HG03066 (cell line): ENCODE measurements around the gene VPS16.
A peak's percentile ranks its signal among the peaks of the same experiment; 100 is the strongest.

Experiments used
- ATAC-seq: cut with Tn5 transposase; IDR thresholded peaks from one replicate; pipeline ENCODE4 v1.9.1; 2021; ENCODE audit warnings: low read depth; ENCODE audit not compliant: unreplicated experiment

Gene VPS16

DNA sequence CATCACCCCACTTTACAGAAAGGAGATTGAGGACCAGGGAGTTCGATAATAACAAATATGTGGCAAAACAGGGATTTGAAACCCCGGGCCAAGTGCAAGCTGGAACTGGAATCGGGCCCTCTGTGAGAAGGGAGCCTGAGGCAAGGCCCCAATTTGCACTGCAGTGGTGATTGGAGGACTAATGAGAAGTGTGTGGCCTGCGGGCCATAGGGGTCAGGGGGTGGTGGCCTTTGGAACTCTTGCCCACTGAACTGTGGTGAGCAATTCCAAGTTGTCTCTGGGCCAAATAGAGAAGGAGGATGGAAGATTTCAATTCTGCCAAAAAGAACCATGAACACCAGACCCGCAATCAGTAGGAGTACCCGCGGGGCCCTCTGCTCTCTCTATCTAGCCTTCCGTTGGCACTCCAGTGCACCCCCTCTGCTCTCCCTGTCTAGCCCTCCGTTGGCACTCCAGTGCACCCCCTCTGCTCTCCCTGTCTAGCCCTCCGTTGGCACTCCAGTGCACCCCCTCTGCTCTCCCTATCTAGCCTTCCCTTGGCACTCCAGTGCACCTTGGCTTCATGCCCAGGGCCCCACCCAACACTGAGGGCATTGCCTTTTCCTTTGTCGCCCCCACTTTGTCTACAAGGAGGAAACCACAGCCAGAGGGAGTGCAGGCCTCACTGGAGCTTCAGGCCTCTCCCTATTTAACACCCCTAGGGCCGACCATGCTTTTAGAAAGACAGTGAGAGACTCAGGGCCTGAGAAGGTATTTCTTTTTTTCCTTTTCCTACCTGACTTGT lies 26.7 kb downstream of the VPS16 start:
- no peak for ATAC-seq

DNA sequence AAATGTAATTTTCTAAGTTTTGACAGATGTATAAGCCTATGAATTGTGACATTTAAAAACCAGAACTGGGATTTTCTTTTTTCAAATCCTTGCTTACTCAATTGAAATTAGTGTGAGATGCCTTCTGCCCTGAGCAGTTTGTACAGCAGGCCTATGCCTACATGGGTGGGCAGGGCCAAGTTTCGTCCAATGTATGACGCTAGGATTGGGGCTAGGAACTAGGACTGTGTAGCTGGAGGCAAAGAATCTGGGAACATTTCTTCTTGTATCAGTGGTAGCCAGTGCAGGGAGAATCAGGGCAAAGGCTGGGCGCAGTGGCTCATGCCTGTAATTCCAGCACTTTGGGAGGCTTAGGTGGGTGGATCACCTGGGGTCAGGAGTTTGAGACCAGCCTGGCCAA lies 28.8 kb downstream of the VPS16 start:
- no peak for ATAC-seq

DNA sequence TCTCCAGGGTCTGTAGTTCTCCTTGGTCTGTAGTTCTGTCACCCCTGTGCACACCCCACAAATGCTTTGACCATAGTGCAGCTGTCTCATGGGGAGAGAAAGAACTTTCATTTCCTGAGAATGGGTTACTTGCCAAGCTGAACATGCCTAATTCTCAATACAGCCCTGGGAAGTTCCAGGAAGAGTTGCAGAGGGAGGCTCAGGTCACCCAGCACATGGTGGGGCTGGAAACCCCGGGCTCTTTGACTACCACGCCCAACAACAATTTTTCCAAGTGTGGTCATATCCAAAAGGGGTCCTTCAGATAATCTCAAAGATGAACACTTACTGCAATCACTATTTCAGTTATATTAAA lies 30.5 kb downstream of the VPS16 start:
- no peak for ATAC-seq

DNA sequence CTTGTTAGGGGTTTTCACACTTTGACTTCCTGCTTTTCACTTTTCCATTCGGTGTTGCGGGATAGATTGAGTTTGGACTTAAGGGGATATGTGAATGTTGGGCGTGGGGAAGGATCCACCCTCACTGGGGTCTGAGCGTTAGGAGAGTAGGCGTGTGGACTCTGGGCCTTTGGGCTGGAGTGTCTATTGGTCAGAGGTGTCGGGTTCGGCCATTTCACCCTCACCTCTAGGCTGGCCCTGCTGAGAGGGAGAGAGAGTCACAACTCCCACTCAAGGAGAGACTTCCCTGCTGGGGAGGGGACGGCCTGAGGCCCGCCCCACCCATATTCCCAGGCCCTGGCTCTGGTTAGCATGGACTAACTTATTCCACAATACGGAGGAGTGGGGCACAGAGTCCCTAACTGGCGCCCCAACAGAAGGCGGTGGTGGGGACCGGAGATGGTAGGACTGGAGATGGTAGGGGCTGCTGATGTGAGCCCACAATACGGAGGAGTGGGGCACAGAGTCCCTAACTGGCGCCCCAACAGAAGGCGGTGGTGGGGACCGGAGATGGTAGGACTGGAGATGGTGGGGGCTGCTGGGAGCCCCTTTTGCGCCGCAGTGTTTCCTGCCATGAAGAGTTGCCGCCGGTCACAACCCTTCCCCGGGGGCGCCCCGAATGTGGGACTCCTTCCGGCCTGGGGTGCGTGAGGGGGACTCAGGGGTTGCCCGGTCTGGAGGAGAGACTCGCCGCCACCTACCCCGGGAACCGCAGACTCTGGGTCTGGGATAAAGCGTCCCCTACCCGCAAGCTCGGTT lies 31.3 kb downstream of the VPS16 start:
- ATAC-seq: no peak

DNA sequence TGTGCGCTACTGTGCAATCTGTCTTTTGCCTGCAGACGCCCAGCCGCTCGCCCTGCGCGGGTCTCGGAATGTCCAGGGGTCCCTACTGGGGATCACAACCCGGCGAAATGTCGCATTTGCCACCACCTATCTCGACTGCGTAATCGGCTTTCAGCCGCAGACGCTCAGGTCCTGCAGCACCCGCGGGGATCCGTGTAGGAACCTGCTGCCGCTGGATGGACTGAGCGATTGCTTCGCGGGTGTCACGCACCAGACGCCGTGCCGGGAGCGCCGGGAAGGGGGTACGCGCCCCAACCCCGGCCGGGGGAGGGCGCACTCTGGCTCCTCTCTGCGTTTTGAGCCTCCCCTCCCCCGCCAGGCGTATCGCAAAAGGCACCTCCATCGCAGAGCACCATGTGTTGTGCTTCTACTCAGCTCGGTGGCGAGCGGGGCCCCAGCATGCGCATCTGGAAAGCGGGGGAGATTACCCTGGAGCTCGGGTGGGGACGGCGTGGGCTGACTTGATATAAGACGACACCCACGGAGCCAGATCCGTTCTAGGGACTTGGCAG lies 32.0 kb downstream of the VPS16 start:
- peak; percentile 20 for ATAC-seq

DNA sequence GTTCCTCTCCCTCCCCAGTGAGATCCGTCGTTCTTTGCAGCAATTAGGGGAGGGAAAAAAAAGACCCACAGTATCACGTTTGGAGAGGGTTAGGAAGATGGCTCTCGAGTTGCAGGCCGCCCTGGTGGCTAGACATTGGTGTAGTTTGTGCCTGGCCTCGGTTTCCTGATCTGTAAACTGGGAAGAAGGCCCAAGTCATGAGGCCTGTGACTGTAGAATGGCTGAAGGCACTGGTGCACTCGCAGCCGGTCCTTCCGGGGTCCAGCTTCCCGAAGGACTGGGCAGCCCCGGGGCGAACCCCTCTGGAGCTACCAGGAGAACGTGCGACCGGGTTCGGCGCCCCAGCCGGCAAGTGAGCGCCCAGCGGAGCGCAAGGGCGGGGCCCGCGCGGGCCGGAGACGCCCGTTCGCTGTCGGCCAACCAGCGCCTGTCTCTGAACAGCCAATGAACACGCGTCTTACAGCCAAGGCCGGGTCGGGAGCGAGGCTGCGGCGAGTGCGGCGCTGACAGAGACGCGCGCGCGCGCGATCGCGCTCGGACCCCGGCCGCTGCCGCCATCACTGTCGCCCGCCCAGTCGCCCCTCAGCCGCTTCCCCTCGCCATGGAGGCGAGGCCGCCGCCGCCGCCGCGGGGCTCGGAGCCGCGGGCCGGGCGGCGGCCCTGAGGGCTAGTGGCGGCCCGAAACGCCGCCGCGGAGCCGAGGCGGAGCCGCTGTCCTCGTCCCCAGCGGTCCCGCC lies 32.6 kb downstream of the VPS16 start, which contains the start of gene PTPRA:
Gene PTPRA, plus strand, starts transcription at position 472 of the 737 bp plus-strand sequence. CDS start 90,797 bp downstream, outside the sequence.
- peak; percentile 91 for ATAC-seq

DNA sequence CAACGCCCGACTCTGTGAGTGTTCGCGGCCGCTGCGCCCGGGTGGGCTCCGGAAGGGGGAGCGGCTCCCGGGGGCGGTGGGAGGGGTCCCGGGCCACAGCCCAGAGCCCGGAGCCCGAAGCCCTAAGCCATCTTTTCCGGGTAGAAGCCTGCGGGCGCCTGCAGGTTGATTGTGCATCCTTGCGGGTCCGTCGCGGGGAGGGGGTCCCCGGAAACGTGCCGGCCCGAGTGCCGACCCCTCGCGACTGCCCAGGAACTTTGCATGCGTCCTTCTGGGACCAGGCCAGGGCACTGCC lies 33.1 kb downstream of the VPS16 start:
- peak; percentile 30 for ATAC-seq

DNA sequence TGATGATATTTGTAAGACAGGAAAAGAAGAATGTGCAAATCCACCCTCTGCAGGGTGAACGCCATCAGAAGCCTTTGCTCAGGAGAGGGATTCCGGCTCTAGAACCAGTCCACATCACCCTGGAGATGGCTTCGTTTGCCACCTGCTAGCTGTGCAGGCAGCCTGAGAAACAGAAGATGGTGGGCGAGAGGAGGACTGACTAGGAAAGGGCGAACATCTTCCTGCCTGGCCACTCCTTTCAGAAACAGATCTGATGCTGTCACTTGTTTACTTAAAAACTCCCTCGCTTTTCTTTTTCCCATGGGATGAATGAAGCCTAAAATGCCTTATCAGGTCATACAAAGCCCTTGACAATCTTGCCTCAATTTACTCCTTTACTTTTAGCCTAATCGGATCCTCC lies 33.9 kb downstream of the VPS16 start:
- no peak for ATAC-seq

DNA sequence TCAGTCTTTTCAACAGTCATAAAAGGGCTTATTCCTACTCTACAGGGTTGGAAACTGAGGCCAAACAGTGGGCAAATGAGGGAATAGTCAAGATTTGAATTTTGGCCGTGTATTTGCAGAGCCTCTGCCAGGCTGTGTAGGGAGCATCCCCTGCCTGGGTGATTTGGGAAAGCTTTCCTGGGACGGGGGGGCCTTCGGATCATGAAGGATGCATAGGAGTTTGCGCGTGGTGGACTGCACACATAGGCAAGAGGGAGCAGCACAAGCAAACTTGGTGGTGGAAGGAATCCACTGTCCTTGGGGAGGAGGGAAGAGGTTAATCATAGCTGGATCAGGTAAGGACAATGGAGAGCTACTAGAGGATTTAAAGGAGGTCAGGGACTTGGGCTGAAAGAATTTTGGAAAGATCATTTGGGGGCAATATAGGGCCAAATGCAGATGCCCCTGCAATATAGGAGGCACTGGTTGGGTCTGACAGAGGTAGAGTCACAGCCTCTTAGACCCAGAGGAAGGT lies 35.2 kb downstream of the VPS16 start:
- ATAC-seq: no peak

DNA sequence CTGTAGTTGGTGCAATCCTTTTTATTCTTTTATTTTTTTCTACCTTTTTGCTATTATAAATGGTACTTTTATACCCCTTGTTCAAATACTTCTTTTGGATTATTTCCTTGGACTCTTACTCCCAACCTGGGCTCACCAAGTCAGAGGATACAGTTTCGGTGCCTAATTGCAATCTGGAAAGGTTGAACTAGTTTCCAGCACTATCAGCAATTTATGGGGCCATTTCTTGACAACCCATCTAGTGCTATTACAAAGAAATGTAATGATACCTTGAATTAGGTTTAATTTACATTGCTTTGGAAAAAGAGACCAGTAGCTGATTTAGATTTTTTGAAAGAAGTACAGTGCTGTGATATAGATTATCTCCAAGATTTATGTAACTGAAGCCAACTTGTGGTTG lies 38.0 kb downstream of the VPS16 start:
- ATAC-seq: no peak

DNA sequence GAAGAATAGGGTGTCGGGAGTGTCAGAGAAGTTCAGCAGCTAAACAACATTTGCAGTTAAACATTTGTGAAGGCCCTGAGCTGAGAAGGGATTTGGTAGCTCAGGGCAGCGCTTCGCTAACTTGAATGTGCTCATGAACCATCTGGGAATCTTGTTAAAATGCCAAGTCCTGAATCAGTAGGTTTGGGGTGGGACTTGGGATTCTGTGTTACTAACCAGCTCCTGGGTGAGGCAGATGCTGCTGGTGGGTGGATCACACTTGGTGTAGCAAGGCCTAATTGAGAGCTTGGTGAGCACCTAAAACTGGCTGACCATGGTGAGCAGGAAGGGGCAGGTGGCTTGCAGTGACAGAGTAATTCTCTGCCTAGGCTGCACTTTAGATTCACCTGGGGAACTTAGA lies 38.6 kb downstream of the VPS16 start:
- ATAC-seq: no peak

DNA sequence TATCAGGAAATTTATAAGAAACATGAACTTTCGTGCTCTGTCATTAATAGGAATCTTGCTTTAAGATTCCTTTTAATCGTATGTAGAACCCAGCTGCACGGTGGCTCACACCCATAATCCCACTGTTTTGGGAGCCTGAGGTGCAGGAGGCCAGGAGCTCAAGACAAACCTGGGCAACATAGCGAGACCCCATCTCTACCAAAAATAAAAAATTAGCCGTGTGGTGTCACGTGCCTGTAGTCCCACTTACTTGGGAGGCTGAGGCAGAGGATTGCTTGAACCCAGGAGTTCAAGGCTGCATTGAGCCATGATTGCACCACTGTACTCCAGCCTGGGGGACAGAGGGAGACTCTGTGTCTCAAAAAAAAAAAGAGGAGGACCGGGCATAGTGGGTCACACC lies 40.1 kb downstream of the VPS16 start:
- ATAC-seq: no peak

DNA sequence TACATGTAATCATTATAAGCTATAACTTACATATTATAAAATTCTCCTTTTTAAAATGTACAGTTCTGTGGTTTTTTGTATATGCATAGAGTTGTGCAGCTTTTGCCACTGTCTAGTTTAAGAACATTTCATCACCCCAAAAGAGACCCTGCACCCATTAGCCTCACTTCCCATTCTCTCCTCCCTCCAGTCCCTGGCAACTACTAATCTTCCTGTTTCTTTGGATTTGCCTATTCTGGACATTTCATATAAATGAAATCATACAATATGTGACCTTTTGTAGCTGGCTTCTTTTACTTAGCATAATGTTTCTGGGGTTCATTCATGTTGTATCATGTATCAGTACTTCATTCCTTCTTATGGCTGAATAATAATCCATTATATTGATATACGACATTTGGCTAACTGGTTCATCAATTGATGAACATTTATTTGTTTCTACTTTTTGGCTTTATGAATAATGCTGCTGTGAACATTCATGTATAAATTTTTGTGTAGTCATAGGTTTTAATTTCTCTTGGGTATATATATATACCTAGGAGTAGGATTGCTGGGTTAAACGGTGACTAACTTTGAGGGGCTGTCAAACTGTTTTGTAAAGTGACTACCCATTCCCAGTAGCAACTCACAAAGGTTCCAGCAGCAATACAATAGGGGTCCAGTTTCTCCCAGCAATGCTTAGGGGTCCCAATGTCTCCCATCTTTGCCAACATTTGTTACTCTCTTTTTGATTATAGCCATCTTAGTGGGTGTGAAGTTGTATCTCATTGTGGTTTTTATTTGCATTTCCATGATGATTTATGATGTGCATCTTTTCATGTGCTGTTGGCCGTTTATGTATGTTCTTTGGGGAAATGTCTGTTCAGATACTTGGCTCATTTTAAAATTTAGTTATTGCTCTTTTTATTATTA lies 43.4 kb downstream of the VPS16 start:
- ATAC-seq: no peak

DNA sequence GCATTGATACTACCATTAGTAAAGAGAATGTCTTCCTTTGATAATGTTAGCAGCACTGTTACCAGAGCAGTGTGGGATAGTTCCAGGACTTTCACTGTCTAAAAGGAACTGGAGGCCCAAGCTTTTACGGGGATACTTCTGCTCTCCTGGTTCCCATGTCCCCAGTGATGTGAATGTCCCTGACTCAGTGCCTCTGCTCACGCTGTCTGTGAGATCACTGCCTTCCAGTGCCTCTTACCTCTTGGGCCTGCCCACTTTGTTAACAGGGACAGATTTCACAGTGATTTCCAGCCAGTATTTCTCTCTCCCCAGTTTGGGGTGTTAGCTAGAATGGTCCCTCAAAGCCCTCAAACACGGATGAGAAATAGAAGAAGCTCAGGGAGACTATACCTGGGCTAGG lies 47.2 kb downstream of the VPS16 start:
- ATAC-seq: no peak

DNA sequence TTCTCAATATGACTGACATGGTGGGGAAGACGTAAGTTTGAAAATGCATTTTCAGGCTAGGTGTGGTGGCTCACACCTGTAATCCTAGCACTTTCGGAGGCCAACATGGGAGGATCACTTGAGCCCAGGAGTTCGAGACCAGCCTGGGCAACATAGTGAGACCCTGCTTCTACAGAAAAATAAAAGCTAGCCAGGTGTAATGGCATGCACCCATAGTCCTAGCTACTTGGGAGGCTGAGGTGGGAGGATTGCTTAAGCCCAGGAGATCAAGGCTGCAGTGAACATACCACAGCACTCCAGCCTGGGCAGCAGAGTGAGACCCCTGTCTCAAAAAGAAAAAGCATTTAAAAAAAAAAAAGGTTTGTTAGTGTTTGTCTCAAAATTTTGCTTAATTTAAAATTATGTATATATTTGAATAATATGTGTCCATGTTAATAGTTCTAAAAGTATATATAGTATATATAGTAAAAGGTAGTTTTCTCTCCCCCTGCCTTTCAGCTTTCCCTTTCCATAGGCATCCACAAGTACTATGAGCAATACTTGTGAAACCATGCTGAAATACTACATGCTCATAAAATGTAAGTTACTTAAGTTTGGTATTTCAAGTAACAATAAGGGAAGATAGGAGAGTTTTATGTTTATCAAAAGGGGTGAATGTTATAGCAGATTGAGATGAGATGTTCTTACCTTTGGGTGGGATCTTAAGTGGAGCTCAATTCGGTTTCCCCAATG lies 47.8 kb downstream of the VPS16 start:
- no peak for ATAC-seq

DNA sequence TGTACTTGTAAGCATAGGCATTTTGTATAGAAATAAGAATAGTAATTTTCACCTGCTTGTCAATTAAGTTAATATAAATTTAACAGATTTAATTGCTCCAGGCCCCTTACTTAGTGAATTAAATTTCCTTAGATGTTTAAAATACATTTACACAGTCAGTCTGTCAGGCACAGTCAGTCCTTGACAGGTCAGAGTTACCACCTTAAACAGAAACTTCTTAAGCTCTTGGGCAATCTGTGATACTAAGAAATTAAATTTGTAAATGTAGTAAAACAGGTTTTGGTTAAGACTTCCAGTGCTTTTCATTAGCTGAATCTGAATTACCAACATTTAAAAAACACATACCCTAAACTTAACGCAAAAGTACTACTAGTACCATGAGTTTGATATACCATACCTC lies 48.7 kb downstream of the VPS16 start:
- no peak for ATAC-seq

DNA sequence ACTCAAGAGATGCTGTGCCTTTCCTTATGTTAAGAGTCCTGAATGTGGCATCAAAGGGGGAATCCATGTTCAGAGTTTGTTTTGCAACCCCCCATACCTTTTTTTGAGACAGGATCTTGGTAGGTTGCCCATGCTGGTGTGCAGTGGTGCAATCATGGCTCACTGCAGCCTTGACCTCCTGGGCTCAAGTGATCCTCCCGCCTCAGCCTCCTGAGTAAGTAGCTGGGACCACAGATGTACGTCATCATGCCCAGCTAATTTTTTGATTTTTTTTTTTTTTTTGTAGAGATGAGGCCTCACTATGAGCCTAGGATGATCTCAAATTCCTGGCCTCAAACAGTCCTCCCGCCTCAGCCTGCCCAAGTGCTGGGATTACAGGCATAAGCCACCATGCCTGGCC lies 49.3 kb downstream of the VPS16 start:
- no peak for ATAC-seq

DNA sequence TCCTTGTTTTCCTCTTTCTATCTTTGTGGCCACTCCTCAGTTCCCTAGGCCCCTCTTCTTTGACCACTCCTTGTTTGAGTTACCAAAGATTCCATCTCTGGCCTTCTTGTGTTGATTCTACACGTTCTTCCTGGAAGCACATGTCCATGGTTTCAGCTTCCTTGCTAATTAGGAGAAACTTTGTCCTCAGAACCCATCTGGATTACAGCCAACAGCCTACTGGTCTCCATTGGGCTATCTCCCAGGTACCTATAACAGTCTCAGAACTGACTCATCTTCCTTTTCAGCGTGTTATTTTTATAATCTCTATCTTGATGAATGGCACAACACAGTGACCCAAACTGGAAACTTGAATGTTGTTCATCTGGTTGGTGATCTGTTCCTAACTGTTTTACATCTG lies 50.2 kb downstream of the VPS16 start:
- ATAC-seq: no peak

DNA sequence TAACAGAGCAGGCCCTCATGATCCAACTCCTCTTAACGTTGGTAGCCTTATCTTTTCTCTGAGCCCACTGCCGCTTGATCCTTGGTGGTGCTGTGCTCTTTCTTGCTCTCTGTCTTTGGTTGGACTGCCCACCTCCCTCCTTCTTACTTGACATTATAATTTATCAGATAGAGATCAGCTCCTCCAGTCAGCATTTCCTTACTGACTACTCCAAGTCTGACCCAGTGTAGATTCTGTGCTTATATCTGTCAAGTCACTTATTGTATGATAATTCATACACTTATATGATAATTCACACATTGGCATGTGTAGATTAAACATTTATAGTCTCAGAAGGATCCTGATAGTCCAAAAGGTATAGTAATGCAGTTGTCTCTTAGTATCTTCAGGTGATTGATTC lies 50.8 kb downstream of the VPS16 start:
- ATAC-seq: no peak
